ENCODE measurements around the gene PSRC1. TPM values are rescaled to one million over a fixed set of nuclear protein-coding genes. Genes with fewer than 3 reads are reported as not detected.

Gene PSRC1
- total and polyA plus RNA-seq, 2 experiments from 2014 or later: 55.0 to 61.1 TPM

GRCh38 chr1:109231066-109231465 lies 51.9 kb downstream of the PSRC1 start:
- no peaks in the 10 kb centered on the region; the same call in 1 of the 2 replicates for H4K20me1 ChIP-seq (replicated peaks; ENCODE audit: insufficient read depth)

More at GRCh38 chr1:109231066-109231465, 51.9 kb downstream of the PSRC1 start:
- DNase-seq (ENCODE audit: low spot score): no peak
- ATAC-seq: no peak
- Histone ChIP-seq H3K27ac (ENCODE audit: low read depth) (peak overlapping the region; percentile 64), H3K79me2 (replicated peaks; ENCODE audit: insufficient read depth) (peaks cover 6% of the 10 kb centered on the region; the same call in 1 of the 2 replicates), H3K27me3 (ENCODE audit: insufficient read depth) (no peaks in the 10 kb centered on the region), H3F3A (replicated peaks; ENCODE audit: low read depth) (peaks cover 23% of the 10 kb centered on the region), H3K4me3 (no peak overlapping the region), H3K4me2 (no peak overlapping the region), H3K9me2 (ENCODE audit: insufficient read depth) (no peaks in the 10 kb centered on the region), H3K36me3 (ENCODE audit: insufficient read depth) (peaks cover 39% of the 10 kb centered on the region), H3K4me1 (ENCODE audit: insufficient read depth) (peaks cover 38% of the 10 kb centered on the region), H2AFZ (no peak overlapping the region)
- Mint-ChIP-seq H3K4me1 (peaks cover 44% of the 10 kb centered on the region), H3K36me3 (ENCODE audit: low read depth) (peaks cover 82% of the 10 kb centered on the region), H3K27me3 (ENCODE audit: insufficient read depth, low read depth, poor library complexity) (peaks cover 7% of the 10 kb centered on the region), H3K27ac (peak overlapping the region; percentile 85), H3K9me3 (no peaks in the 10 kb centered on the region), H3K4me3 (peak overlapping the region; percentile 43; the same call in 1 of the 3 replicates)
- TF ChIP-seq ZNF114 (CRISPR knock-in tag; IDR thresholded peaks at IDR 0.05) (no peak), STAT1 (IDR thresholded peaks at IDR 0.05; ENCODE audit: unreplicated experiment) (no peak), POLR2AphosphoS5 (IDR thresholded peaks at IDR 0.05; ENCODE audit: low read depth) (no peak), REST (IDR thresholded peaks at IDR 0.05; ENCODE audit: unreplicated experiment) (no peak), ETS1 (IDR thresholded peaks at IDR 0.05) (no peak), ZNF331 (CRISPR knock-in tag; IDR thresholded peaks at IDR 0.05; ENCODE audit: low read depth) (no peak)

Other genes starting within 250 kb of the PSRC1 start
- 5.2 and 9.7 TPM in 2 replicates for gene WDR47, start 241.0 kb downstream of the PSRC1 start, total RNA-seq (2014; rRNA removed; shearing (Covaris generic))
- 3.0 and 3.9 TPM in 2 replicates for gene WDR47, start 241.0 kb downstream of the PSRC1 start, polyA plus RNA-seq (2016; fragmentation: Nextera tagmentation; extraction: Ambion mirVana)
- gene TAF13, start 207.1 kb downstream of the PSRC1 start, total RNA-seq (2014; rRNA removed; shearing (Covaris generic)): 55.8 and 72.4 TPM in 2 replicates
- 43.7 and 49.4 TPM in 2 replicates for gene TAF13, start 207.1 kb downstream of the PSRC1 start, polyA plus RNA-seq (2016; fragmentation: Nextera tagmentation; extraction: Ambion mirVana)
- gene TMEM167B, start 192.4 kb downstream of the PSRC1 start, total RNA-seq (2014; rRNA removed; shearing (Covaris generic)): 10.7 and 16.0 TPM in 2 replicates
- 8.2 and 9.8 TPM in 2 replicates for gene TMEM167B, start 192.4 kb downstream of the PSRC1 start, polyA plus RNA-seq (2016; fragmentation: Nextera tagmentation; extraction: Ambion mirVana)
- 2.1 and 2.4 TPM in 2 replicates for gene ELAPOR1, start 169.0 kb downstream of the PSRC1 start, total RNA-seq (2014; rRNA removed; shearing (Covaris generic))
- gene ELAPOR1, start 169.0 kb downstream of the PSRC1 start, polyA plus RNA-seq (2016; fragmentation: Nextera tagmentation; extraction: Ambion mirVana): 0.92 and 1.2 TPM in 2 replicates
- 166 and 168 TPM in 2 replicates for gene SARS1, start 69.2 kb downstream of the PSRC1 start, total RNA-seq (2014; rRNA removed; shearing (Covaris generic))
- 125 and 141 TPM in 2 replicates for gene SARS1, start 69.2 kb downstream of the PSRC1 start, polyA plus RNA-seq (2016; fragmentation: Nextera tagmentation; extraction: Ambion mirVana)
- 30.4 and 35.1 TPM in 2 replicates for gene CELSR2, start 33.6 kb downstream of the PSRC1 start, total RNA-seq (2014; rRNA removed; shearing (Covaris generic))
- 11.1 and 11.2 TPM in 2 replicates for gene CELSR2, start 33.6 kb downstream of the PSRC1 start, polyA plus RNA-seq (2016; fragmentation: Nextera tagmentation; extraction: Ambion mirVana)
- not detected in 2 replicates for gene MYBPHL, start 23.9 kb upstream of the PSRC1 start, total RNA-seq (2014; rRNA removed; shearing (Covaris generic))
- gene MYBPHL, start 23.9 kb upstream of the PSRC1 start, polyA plus RNA-seq (2016; fragmentation: Nextera tagmentation; extraction: Ambion mirVana): 0.68 TPM in 1 of 2 replicates, not detected in the other
- gene SORT1, start 114.8 kb upstream of the PSRC1 start, total RNA-seq (2014; rRNA removed; shearing (Covaris generic)): 51.7 and 55.4 TPM in 2 replicates
- 10.3 and 10.9 TPM in 2 replicates for gene SORT1, start 114.8 kb upstream of the PSRC1 start, polyA plus RNA-seq (2016; fragmentation: Nextera tagmentation; extraction: Ambion mirVana)
- gene PSMA5, start 143.3 kb upstream of the PSRC1 start, total RNA-seq (2014; rRNA removed; shearing (Covaris generic)): 94.2 and 104 TPM in 2 replicates
- 107 and 126 TPM in 2 replicates for gene PSMA5, start 143.3 kb upstream of the PSRC1 start, polyA plus RNA-seq (2016; fragmentation: Nextera tagmentation; extraction: Ambion mirVana)
- 0.49 and 1.6 TPM in 2 replicates for gene SYPL2, start 183.4 kb upstream of the PSRC1 start, total RNA-seq (2014; rRNA removed; shearing (Covaris generic))
- gene SYPL2, start 183.4 kb upstream of the PSRC1 start, polyA plus RNA-seq (2016; fragmentation: Nextera tagmentation; extraction: Ambion mirVana): 0.40 and 0.56 TPM in 2 replicates
- 9.4 and 9.9 TPM in 2 replicates for gene ATXN7L2, start 200.8 kb upstream of the PSRC1 start, total RNA-seq (2014; rRNA removed; shearing (Covaris generic))
- 8.0 and 9.4 TPM in 2 replicates for gene ATXN7L2, start 200.8 kb upstream of the PSRC1 start, polyA plus RNA-seq (2016; fragmentation: Nextera tagmentation; extraction: Ambion mirVana)
- gene CYB561D1, start 210.9 kb upstream of the PSRC1 start, total RNA-seq (2014; rRNA removed; shearing (Covaris generic)): 2.7 and 4.4 TPM in 2 replicates
- gene CYB561D1, start 210.9 kb upstream of the PSRC1 start, polyA plus RNA-seq (2016; fragmentation: Nextera tagmentation; extraction: Ambion mirVana): 0.89 and 0.95 TPM in 2 replicates
- 2.3 and 3.8 TPM in 2 replicates for gene AMIGO1, start 226.6 kb upstream of the PSRC1 start, total RNA-seq (2014; rRNA removed; shearing (Covaris generic))
- gene AMIGO1, start 226.6 kb upstream of the PSRC1 start, polyA plus RNA-seq (2016; fragmentation: Nextera tagmentation; extraction: Ambion mirVana): 0.53 and 0.61 TPM in 2 replicates

All from GM23338 (cell line).